Peyer's patch (tissue), 4 donors: ENCODE results near the gene TSGA10IP.

ENCODE experiments used
- CTCF ChIP-seq, 6 experiments: fragments of 450-650 bp in 4 of 6; fragments of 200-600 bp in 2 of 6; sonication (generic) in 1 of 6; IDR thresholded peaks; one replicate each; pipeline ENCODE4 v1.5.1; 2017 to 2019; ENCODE audit warnings: antibody characterized with exemption in 6 of 6, mild to moderate bottlenecking in 3 of 6, moderate library complexity in 1 of 6
- POLR2A ChIP-seq, 2 donors: fragments of 450-650 bp; IDR thresholded peaks; one replicate each; pipeline ENCODE4 v1.5.1; 2017; ENCODE audit warnings: antibody characterized with exemption in 2 of 2, mild to moderate bottlenecking in 2 of 2, moderate library complexity in 2 of 2

- TF ChIP-seq CTCF (IDR thresholded peaks at IDR 0.05) (no peak), POLR2A (IDR thresholded peaks at IDR 0.05) (no peak)
These were observed 38.7 kb upstream of the TSGA10IP start for GRCh38 chr11:65906602-65907001.
